GM21390 (cell line): ENCODE results near the gene DUOX2.
"Not testable (repeated sequence)": the region's sequence is repeated elsewhere in the genome, so short reads cannot be mapped to it uniquely, and the experiment has no call there.

ENCODE experiments used
- ATAC-seq: cut with Tn5 transposase; IDR thresholded peaks from one replicate; pipeline ENCODE4 v1.9.1; 2021; ENCODE audit not compliant: unreplicated experiment

DUOX2 gene

GRCh38 chr15:45139770-45140169 is 25.8 kb upstream of the DUOX2 start:
- ATAC-seq = no peak

GRCh38 chr15:45138814-45139765 is 25.1 kb upstream of the DUOX2 start:
- ATAC-seq = no peak

GRCh38 chr15:45137703-45138102 is 23.7 kb upstream of the DUOX2 start:
- ATAC-seq = no peak

- ATAC-seq = no peak
Measured at GRCh38 chr15:45136378-45136764, 22.4 kb upstream of the DUOX2 start.

- ATAC-seq = not testable (repeated sequence)
Measured at GRCh38 chr15:45135705-45136377, 21.9 kb upstream of the DUOX2 start.

GRCh38 chr15:45134682-45135604 is 21.0 kb upstream of the DUOX2 start:
- ATAC-seq = no peak

- ATAC-seq = no peak
Measured at GRCh38 chr15:45134046-45134445, 20.1 kb upstream of the DUOX2 start.

GRCh38 chr15:45133561-45133920 is 19.6 kb upstream of the DUOX2 start:
- no peak for ATAC-seq

- no peak for ATAC-seq
Measured at GRCh38 chr15:45132844-45133560, 19.0 kb upstream of the DUOX2 start.

- no peak for ATAC-seq
Measured at GRCh38 chr15:45131510-45131909, 17.5 kb upstream of the DUOX2 start.

GRCh38 chr15:45130291-45131000 is 16.5 kb upstream of the DUOX2 start:
- no peak for ATAC-seq

GRCh38 chr15:45129651-45130129 is 15.7 kb upstream of the DUOX2 start, which contains the start of the genes DUOX1 and DUOXA1:
Gene DUOX1, plus strand, starts transcription at chr15:45129994. Its CDS starts 1,973 bp downstream, at chr15:45131967.
Gene DUOXA1, minus strand, starts transcription at chr15:45129879. Its CDS starts 6,865 bp downstream, at chr15:45123014.
- no peak for ATAC-seq

- no peak for ATAC-seq
Measured at GRCh38 chr15:45128971-45129639, 15.1 kb upstream of the DUOX2 start.

- no peak for ATAC-seq
Measured at GRCh38 chr15:45126535-45127158, 12.7 kb upstream of the DUOX2 start.

- no peak for ATAC-seq
Measured at GRCh38 chr15:45123397-45123796, 9.4 kb upstream of the DUOX2 start.

GRCh38 chr15:45122719-45123118 is 8.7 kb upstream of the DUOX2 start:
- no peak for ATAC-seq

GRCh38 chr15:45121706-45122417 is 7.9 kb upstream of the DUOX2 start:
- no peak for ATAC-seq

GRCh38 chr15:45121020-45121419 is 7.0 kb upstream of the DUOX2 start:
- ATAC-seq = no peak
